IgD-negative memory B cell (primary cell): Measurements from ENCODE around the gene ACO2. TPM values are rescaled to one million over a fixed set of nuclear protein-coding genes. Genes with fewer than 3 reads are reported as not detected.
A peak's percentile ranks its signal among the peaks of the same experiment; 100 is the strongest.

ENCODE experiments used
- H3K27ac Mint-ChIP-seq, 3 donors: one replicate each; pipeline ENCODE4 v1.8.0; 2020 to 2022; ENCODE audit warnings: mild to moderate bottlenecking in 3 of 3, mixed read lengths in 3 of 3, moderate library complexity in 1 of 3
- H3K27me3 Mint-ChIP-seq: one replicate; pipeline ENCODE4 v1.8.0; 2021; ENCODE audit warnings: mixed read lengths
- H3K36me3 Mint-ChIP-seq: one replicate; pipeline ENCODE4 v1.8.0; 2020; ENCODE audit warnings: mild to moderate bottlenecking, mixed read lengths
- H3K4me1 Mint-ChIP-seq, 3 donors: one replicate each; pipeline ENCODE4 v1.8.0; 2020 to 2022; ENCODE audit warnings: mixed read lengths in 3 of 3, mild to moderate bottlenecking in 1 of 3
- H3K4me3 Mint-ChIP-seq, 4 donors: one replicate each; pipeline ENCODE4 v1.8.0; 2020 to 2022; ENCODE audit warnings: mild to moderate bottlenecking in 4 of 4, mixed read lengths in 4 of 4, moderate library complexity in 3 of 4
- H3K9me3 Mint-ChIP-seq, 3 donors: one replicate each; pipeline ENCODE4 v1.8.0; 2020 to 2021; ENCODE audit warnings: mixed read lengths in 3 of 3, mild to moderate bottlenecking in 1 of 3
- polyA plus RNA-seq: library from polyadenylated mRNA; unstranded; fragments of 300-500 nt; fragmentation: Illumina TruSeq; gene quantifications from one replicate; pipeline ENCODE4 v1.2.3, GENCODE V29; 2021

Gene ACO2
- polyA plus RNA-seq, 1 donor from 2014 or later = 132 TPM

- Mint-ChIP-seq H3K27ac (peak overlapping the region in 2 of 3 donors; percentile 46 to 47), H3K27me3 (no peaks in the 10 kb centered on the region), H3K4me1 (peaks cover 0 to 4% (median 0%) of the 10 kb centered on the region in 3 donors), H3K9me3 (no peaks in the 10 kb centered on the region), H3K36me3 (peaks cover 4% of the 10 kb centered on the region), H3K4me3 (peak overlapping the region in 1 of 4 donors; percentile 17)
Measured at GRCh38 chr22:41517172-41518047, 48.5 kb downstream of the ACO2 start.

GRCh38 chr22:41518048-41518347, 49.1 kb downstream of the ACO2 start:
- H3K4me3 Mint-ChIP-seq = no peak overlapping the region
- H3K4me1 Mint-ChIP-seq = peaks cover 0 to 3% (median 0%) of the 10 kb centered on the region in 3 donors
- no peaks in the 10 kb centered on the region for H3K27me3 Mint-ChIP-seq
- peaks cover 4% of the 10 kb centered on the region for H3K36me3 Mint-ChIP-seq
- H3K9me3 Mint-ChIP-seq = no peaks in the 10 kb centered on the region
- no peak overlapping the region for H3K27ac Mint-ChIP-seq

DNA sequence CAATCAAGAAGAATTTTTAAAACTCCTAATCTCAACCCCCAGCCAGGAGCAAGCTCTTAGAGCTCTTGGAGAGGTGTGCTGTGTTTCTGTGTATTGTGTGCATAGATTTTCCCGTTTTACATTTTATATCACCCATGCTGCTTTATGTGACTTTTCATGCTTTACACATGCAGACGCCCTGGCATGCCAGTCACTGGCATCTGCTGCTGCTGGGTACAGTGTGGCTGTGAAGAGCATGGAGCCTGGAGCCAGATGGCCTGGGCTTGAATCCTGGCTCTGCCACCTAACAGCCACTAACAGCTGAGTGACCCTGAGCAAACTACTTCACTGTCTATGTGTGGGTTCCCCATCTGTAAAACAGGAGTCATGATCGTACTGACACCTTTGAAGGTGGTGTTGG, 52.2 kb downstream of the ACO2 start:
- H3K36me3 Mint-ChIP-seq = peaks cover 2% of the 10 kb centered on the region
- no peaks in the 10 kb centered on the region for H3K9me3 Mint-ChIP-seq
- H3K4me3 Mint-ChIP-seq = no peak overlapping the region
- H3K27me3 Mint-ChIP-seq = no peaks in the 10 kb centered on the region
- H3K4me1 Mint-ChIP-seq = peaks cover 0 to 5% (median 0%) of the 10 kb centered on the region in 3 donors
- H3K27ac Mint-ChIP-seq = no peak overlapping the region

GRCh38 chr22:41522813-41523212, 53.9 kb downstream of the ACO2 start:
- no peak overlapping the region for H3K4me3 Mint-ChIP-seq
- H3K9me3 Mint-ChIP-seq = no peaks in the 10 kb centered on the region
- H3K4me1 Mint-ChIP-seq = peaks cover 0 to 7% (median 0%) of the 10 kb centered on the region in 3 donors
- peaks cover 2% of the 10 kb centered on the region for H3K36me3 Mint-ChIP-seq
- no peaks in the 10 kb centered on the region for H3K27me3 Mint-ChIP-seq
- peak overlapping the region; percentile 13 to 45 (median 26) for H3K27ac Mint-ChIP-seq

GRCh38 chr22:41523464-41524221, 54.7 kb downstream of the ACO2 start:
- no peaks in the 10 kb centered on the region for H3K27me3 Mint-ChIP-seq
- peaks cover 0 to 7% (median 1%) of the 10 kb centered on the region in 3 donors for H3K4me1 Mint-ChIP-seq
- H3K4me3 Mint-ChIP-seq = no peak overlapping the region
- no peaks in the 10 kb centered on the region for H3K9me3 Mint-ChIP-seq
- peaks cover 2% of the 10 kb centered on the region for H3K36me3 Mint-ChIP-seq
- H3K27ac Mint-ChIP-seq = peak overlapping the region in 2 of 3 donors; percentile 13 to 67

- peaks cover 2% of the 10 kb centered on the region for H3K36me3 Mint-ChIP-seq
- H3K4me1 Mint-ChIP-seq = peaks cover 0 to 7% (median 3%) of the 10 kb centered on the region in 3 donors
- no peaks in the 10 kb centered on the region for H3K9me3 Mint-ChIP-seq
- no peak overlapping the region for H3K27ac Mint-ChIP-seq
- H3K4me3 Mint-ChIP-seq = no peak overlapping the region
- H3K27me3 Mint-ChIP-seq = no peaks in the 10 kb centered on the region
Measured at GRCh38 chr22:41524251-41524661, 55.3 kb downstream of the ACO2 start.

GRCh38 chr22:41524809-41525449, 56.0 kb downstream of the ACO2 start:
- no peaks in the 10 kb centered on the region for H3K27me3 Mint-ChIP-seq
- peak overlapping the region in 1 of 3 donors; percentile 56 for H3K27ac Mint-ChIP-seq
- H3K4me1 Mint-ChIP-seq = peaks cover 0 to 7% (median 3%) of the 10 kb centered on the region in 3 donors
- H3K9me3 Mint-ChIP-seq = no peaks in the 10 kb centered on the region
- peaks cover 2% of the 10 kb centered on the region for H3K36me3 Mint-ChIP-seq
- no peak overlapping the region for H3K4me3 Mint-ChIP-seq

GRCh38 chr22:41525450-41526225, 56.7 kb downstream of the ACO2 start:
- Mint-ChIP-seq H3K27ac (peak overlapping the region in 2 of 3 donors; percentile 53 to 90), H3K9me3 (no peaks in the 10 kb centered on the region), H3K27me3 (no peaks in the 10 kb centered on the region), H3K4me3 (no peak overlapping the region), H3K4me1 (peaks cover 0 to 7% (median 3%) of the 10 kb centered on the region in 3 donors), H3K36me3 (peaks cover 2% of the 10 kb centered on the region)

- peak overlapping the region; percentile 53 to 83 (median 73) for H3K27ac Mint-ChIP-seq
- H3K4me1 Mint-ChIP-seq = peaks cover 0 to 7% (median 3%) of the 10 kb centered on the region in 3 donors
- H3K27me3 Mint-ChIP-seq = no peaks in the 10 kb centered on the region
- H3K9me3 Mint-ChIP-seq = no peaks in the 10 kb centered on the region
- peaks cover 2% of the 10 kb centered on the region for H3K36me3 Mint-ChIP-seq
- peak overlapping the region in 2 of 4 donors; percentile 48 to 65 for H3K4me3 Mint-ChIP-seq
Measured at GRCh38 chr22:41526226-41526829, 57.4 kb downstream of the ACO2 start.

- H3K9me3 Mint-ChIP-seq = no peaks in the 10 kb centered on the region
- no peaks in the 10 kb centered on the region for H3K27me3 Mint-ChIP-seq
- H3K27ac Mint-ChIP-seq = peak overlapping the region in 2 of 3 donors; percentile 73 to 83
- H3K4me3 Mint-ChIP-seq = peak overlapping the region in 1 of 4 donors; percentile 48
- peaks cover 2% of the 10 kb centered on the region for H3K36me3 Mint-ChIP-seq
- H3K4me1 Mint-ChIP-seq = peaks cover 0 to 7% (median 3%) of the 10 kb centered on the region in 3 donors
Measured at GRCh38 chr22:41526830-41527799, 58.2 kb downstream of the ACO2 start.

GRCh38 chr22:41528132-41528766, 59.3 kb downstream of the ACO2 start:
- Mint-ChIP-seq H3K9me3 (no peaks in the 10 kb centered on the region), H3K4me3 (peak overlapping the region in 1 of 4 donors; percentile 8), H3K4me1 (peaks cover 3 to 7% (median 3%) of the 10 kb centered on the region in 3 donors), H3K36me3 (peaks cover 1% of the 10 kb centered on the region), H3K27me3 (no peaks in the 10 kb centered on the region), H3K27ac (no peak overlapping the region)

DNA sequence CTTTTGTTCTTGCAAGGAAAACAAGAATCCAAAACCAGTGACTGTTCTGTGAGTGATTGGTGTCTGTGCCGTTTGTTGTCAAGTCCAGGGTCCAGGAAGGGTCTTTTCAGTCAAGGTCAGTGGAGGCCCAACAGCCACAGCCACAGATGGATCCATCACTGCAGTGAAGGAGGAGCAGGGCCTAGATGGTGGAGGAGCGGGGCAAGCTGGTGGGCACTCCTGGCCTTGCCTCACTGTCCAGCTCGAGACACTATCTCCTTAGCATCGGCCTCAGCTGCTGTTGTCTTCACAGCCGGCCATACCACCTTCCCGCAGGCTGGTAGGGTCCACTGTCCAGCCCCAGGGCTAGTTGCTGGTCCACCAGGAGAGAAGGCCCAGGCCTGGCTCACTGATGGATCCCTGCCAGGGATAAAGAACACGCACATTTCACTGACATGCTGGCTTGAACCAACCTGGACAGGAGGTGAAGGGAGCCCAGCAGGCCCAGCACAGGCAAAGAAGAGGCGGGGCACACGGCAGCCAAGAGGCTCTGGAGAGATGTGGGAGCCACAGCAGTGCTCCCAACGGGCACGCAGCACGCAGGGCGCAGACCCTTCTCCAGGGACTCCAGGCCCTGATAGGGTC, 60.1 kb downstream of the ACO2 start:
- Mint-ChIP-seq H3K27me3 (no peaks in the 10 kb centered on the region), H3K36me3 (peaks cover 1% of the 10 kb centered on the region), H3K4me3 (peak overlapping the region in 1 of 4 donors; percentile 8), H3K27ac (no peak overlapping the region), H3K4me1 (peaks cover 3 to 7% (median 5%) of the 10 kb centered on the region in 3 donors), H3K9me3 (no peaks in the 10 kb centered on the region)
